Gastroesophageal sphincter (tissue), 2 donors: ENCODE results near the gene MTRR.

Source experiments
- EP300 ChIP-seq: sonication (generic); formaldehyde crosslinking; IDR thresholded peaks from one replicate; pipeline ENCODE4 v1.6.1; 2017; ENCODE audit warnings: antibody characterized with exemption, mild to moderate bottlenecking
- POLR2A ChIP-seq, 2 donors: fragments of 450-650 bp; IDR thresholded peaks; one replicate each; pipeline ENCODE4 v1.6.1; 2017; ENCODE audit warnings: antibody characterized with exemption in 2 of 2, mild to moderate bottlenecking in 2 of 2, moderate library complexity in 1 of 2
- POLR2AphosphoS5 ChIP-seq: sonication (generic); formaldehyde crosslinking; IDR thresholded peaks from one replicate; pipeline ENCODE4 v1.6.1; 2017; ENCODE audit warnings: antibody characterized with exemption

GRCh38 chr5:7876867-7877266 is 7.9 kb downstream of the MTRR start:
- TF ChIP-seq EP300 (no peak), POLR2AphosphoS5 (no peak), POLR2A (IDR thresholded peaks at IDR 0.05) (no peak)
